ENCODE measurements around the gene TOR1AIP1. TPM values are rescaled to one million over a fixed set of nuclear protein-coding genes. Genes with fewer than 3 reads are reported as not detected.
"Not testable (repeated sequence)": the region's sequence is repeated elsewhere in the genome, so short reads cannot be mapped to it uniquely, and the experiment has no call there.

Gene TOR1AIP1
- total RNA-seq, 1 donor from 2014 or later = 16.4 TPM

GRCh38 chr1:179935909-179936496 is 53.9 kb downstream of the TOR1AIP1 start:
- no peak for DNase-seq (ENCODE audit: low read depth in 2 of 2)

- no peak for DNase-seq (ENCODE audit: low read depth in 2 of 2)
Observed at GRCh38 chr1:179937668-179938254, 55.7 kb downstream of the TOR1AIP1 start.

- no peak for DNase-seq (ENCODE audit: low read depth in 2 of 2)
Observed at GRCh38 chr1:179938752-179939151, 56.7 kb downstream of the TOR1AIP1 start.

- no peak for DNase-seq (ENCODE audit: low read depth in 2 of 2)
Observed at GRCh38 chr1:179939941-179940340, 57.9 kb downstream of the TOR1AIP1 start.

GRCh38 chr1:179941454-179941853 is 59.4 kb downstream of the TOR1AIP1 start:
- DNase-seq (ENCODE audit: low read depth in 2 of 2) = no peak

- no peak for DNase-seq (ENCODE audit: low read depth in 2 of 2)
Observed at GRCh38 chr1:179950651-179951050, 68.6 kb downstream of the TOR1AIP1 start.

- no peak for DNase-seq (ENCODE audit: low read depth in 2 of 2)
Observed at GRCh38 chr1:179951383-179952144, 69.5 kb downstream of the TOR1AIP1 start.

GRCh38 chr1:179952186-179952585 is 70.1 kb downstream of the TOR1AIP1 start:
- no peak for DNase-seq (ENCODE audit: low read depth in 2 of 2)

GRCh38 chr1:179953974-179954492 is 71.9 kb downstream of the TOR1AIP1 start:
- peak in 1 of 2 donors; percentile 44 for DNase-seq (ENCODE audit: low read depth in 2 of 2)

- DNase-seq (ENCODE audit: low read depth in 2 of 2) = peak; percentile 96 to 99
Observed at GRCh38 chr1:179954493-179955286, 72.6 kb downstream of the TOR1AIP1 start, which contains the start of gene CEP350. TSS of gene CEP350 (plus strand) at chr1:179954810. CDS start at chr1:179986182, 31,372 bp downstream.

GRCh38 chr1:179955287-179955680 is 73.2 kb downstream of the TOR1AIP1 start:
- DNase-seq (ENCODE audit: low read depth in 2 of 2) = peak in 1 of 2 donors; percentile 35

GRCh38 chr1:179955731-179956130 is 73.6 kb downstream of the TOR1AIP1 start:
- no peak for DNase-seq (ENCODE audit: low read depth in 2 of 2)

- DNase-seq (ENCODE audit: low read depth in 2 of 2) = no peak
Observed at GRCh38 chr1:179958359-179958758, 76.3 kb downstream of the TOR1AIP1 start.

- not testable (repeated sequence) for DNase-seq (ENCODE audit: low read depth in 2 of 2)
Observed at GRCh38 chr1:179962168-179962567, 80.1 kb downstream of the TOR1AIP1 start.

- DNase-seq (ENCODE audit: low read depth in 2 of 2) = no peak
Observed at GRCh38 chr1:179966551-179966950, 84.5 kb downstream of the TOR1AIP1 start.

GRCh38 chr1:179968284-179968993 is 86.4 kb downstream of the TOR1AIP1 start:
- no peak for DNase-seq (ENCODE audit: low read depth in 2 of 2)

- DNase-seq (ENCODE audit: low read depth in 2 of 2) = no peak
Observed at GRCh38 chr1:179968994-179969919, 87.2 kb downstream of the TOR1AIP1 start.
